KMS-11 (cell line): ENCODE data around the gene DIAPH2.
A peak's percentile ranks its signal among the peaks of the same experiment; 100 is the strongest.

Experiments
- H2AFZ ChIP-seq: fragments of 200-600 bp; sonication (generic); 2 replicates; pipeline ENCODE4 v1.6.1; 2016; ENCODE audit warnings: antibody characterized with exemption, mixed run types, low read depth
- H3K27ac ChIP-seq: fragments of 200-600 bp; sonication (generic); 2 replicates; pipeline ENCODE4 v1.6.1; 2016; ENCODE audit warnings: mild to moderate bottlenecking, mixed run types
- H3K27me3 ChIP-seq: fragments of 200-600 bp; sonication (generic); 2 replicates; pipeline ENCODE4 v1.6.1; 2017; ENCODE audit warnings: mild to moderate bottlenecking, low read depth, mixed run types, moderate library complexity; ENCODE audit not compliant: insufficient read depth
- H3K36me3 ChIP-seq: fragments of 200-600 bp; sonication (generic); 2 replicates; pipeline ENCODE4 v1.6.1; 2017; ENCODE audit warnings: mild to moderate bottlenecking, mixed run types; ENCODE audit not compliant: insufficient read depth
- H3K4me1 ChIP-seq: fragments of 200-600 bp; sonication (generic); 2 replicates; pipeline ENCODE4 v1.6.1; 2016; ENCODE audit warnings: mild to moderate bottlenecking, low read depth, mixed run types; ENCODE audit not compliant: poor library complexity, severe bottlenecking
- H3K4me2 ChIP-seq: fragments of 200-600 bp; sonication (generic); 2 replicates; pipeline ENCODE4 v1.7.0; 2016; ENCODE audit warnings: mild to moderate bottlenecking, mixed run types
- H3K4me3 ChIP-seq: fragments of 200-600 bp; sonication (generic); IDR thresholded peaks from 2 replicates; pipeline ENCODE4 v1.6.1; 2017; ENCODE audit warnings: low read depth, low read length, mixed read lengths; ENCODE audit not compliant: insufficient read depth
- H3K79me2 ChIP-seq: fragments of 200-600 bp; sonication (generic); 2 replicates; pipeline ENCODE4 v1.6.1; 2016; ENCODE audit warnings: low read depth, mixed run types; ENCODE audit not compliant: insufficient read depth
- H3K9ac ChIP-seq: fragments of 200-600 bp; sonication (generic); 2 replicates; pipeline ENCODE4 v1.6.1; 2016; ENCODE audit warnings: mild to moderate bottlenecking, mixed run types
- H4K20me1 ChIP-seq: fragments of 200-600 bp; sonication (generic); 2 replicates; pipeline ENCODE4 v1.6.1; 2016; ENCODE audit warnings: mild to moderate bottlenecking, mixed run types; ENCODE audit not compliant: insufficient read depth
- CTCF ChIP-seq: fragments of 200-600 bp; sonication (generic); conservative IDR thresholded peaks from 2 replicates; pipeline ENCODE4 v1.6.1; 2017; ENCODE audit warnings: low read depth, mild to moderate bottlenecking, antibody characterized with exemption, low read length, moderate library complexity, mixed read lengths

Gene DIAPH2

GRCh38 chrX:97556359-97556758 lies 871.7 kb downstream of the DIAPH2 start:
- H2AFZ ChIP-seq, result no peak overlapping the region
- no peak overlapping the region for H3K27ac ChIP-seq
- no peaks in the 10 kb centered on the region for H3K36me3 ChIP-seq
- H3K4me2 ChIP-seq, result no peak overlapping the region
- H3K4me3 ChIP-seq, result no peak overlapping the region
- no peaks in the 10 kb centered on the region for H3K79me2 ChIP-seq
- no peaks in the 10 kb centered on the region for H3K4me1 ChIP-seq
- H3K9ac ChIP-seq, result no peak overlapping the region
- TF ChIP-seq CTCF, result no peak
- no peaks in the 10 kb centered on the region for H3K27me3 ChIP-seq
- H4K20me1 ChIP-seq, result no peaks in the 10 kb centered on the region

- H3K4me3 ChIP-seq, result no peak overlapping the region
- peak overlapping the region; percentile 60 for H3K4me2 ChIP-seq
- TF ChIP-seq CTCF, result no peak
- H3K27me3 ChIP-seq, result no peaks in the 10 kb centered on the region
- H3K36me3 ChIP-seq, result no peaks in the 10 kb centered on the region
- H3K4me1 ChIP-seq, result no peaks in the 10 kb centered on the region
- no peaks in the 10 kb centered on the region for H4K20me1 ChIP-seq
- H3K27ac ChIP-seq, result peak overlapping the region; percentile 28; the same call in 1 of the 2 replicates
- no peak overlapping the region; the same call in 1 of the 2 replicates for H3K9ac ChIP-seq
- H2AFZ ChIP-seq, result no peak overlapping the region; the same call in 1 of the 2 replicates
- H3K79me2 ChIP-seq, result no peaks in the 10 kb centered on the region
Measured at GRCh38 chrX:97563531-97564133, 879.0 kb downstream of the DIAPH2 start.

- Histone ChIP-seq H4K20me1 (no peaks in the 10 kb centered on the region), H3K4me3 (no peak overlapping the region), H3K4me2 (no peak overlapping the region), H2AFZ (no peak overlapping the region), H3K36me3 (no peaks in the 10 kb centered on the region), H3K4me1 (no peaks in the 10 kb centered on the region), H3K9ac (no peak overlapping the region), H3K27me3 (no peaks in the 10 kb centered on the region), H3K79me2 (no peaks in the 10 kb centered on the region), H3K27ac (no peak overlapping the region)
- no peak for TF ChIP-seq CTCF
Measured at GRCh38 chrX:97564496-97564895, 879.9 kb downstream of the DIAPH2 start.

- Histone ChIP-seq H2AFZ (no peak overlapping the region), H3K79me2 (no peaks in the 10 kb centered on the region), H3K4me1 (no peaks in the 10 kb centered on the region), H3K27ac (no peak overlapping the region), H3K27me3 (no peaks in the 10 kb centered on the region), H3K9ac (no peak overlapping the region), H3K36me3 (no peaks in the 10 kb centered on the region), H3K4me3 (no peak overlapping the region), H3K4me2 (no peak overlapping the region), H4K20me1 (no peaks in the 10 kb centered on the region)
- TF ChIP-seq CTCF, result no peak
Measured at GRCh38 chrX:97587171-97587570, 902.5 kb downstream of the DIAPH2 start.
